ENCODE measurements around the gene FOXP1.
A peak's percentile ranks its signal among the peaks of the same experiment; 100 is the strongest.

The FOXP1 gene

GRCh38 chr3:71240034-71240433, 343.5 kb downstream of the FOXP1 start:
- no peak for DNase-seq (ENCODE audit: low spot score)

- no peak for DNase-seq (ENCODE audit: low spot score)
Measured at GRCh38 chr3:71238355-71238757, 345.2 kb downstream of the FOXP1 start.

- DNase-seq (ENCODE audit: low spot score), result no peak
Measured at GRCh38 chr3:71237672-71238071, 345.9 kb downstream of the FOXP1 start.

- no peak for DNase-seq (ENCODE audit: low spot score)
Measured at GRCh38 chr3:71235846-71236245, 347.7 kb downstream of the FOXP1 start.

GRCh38 chr3:71232895-71233294, 350.6 kb downstream of the FOXP1 start:
- DNase-seq (ENCODE audit: low spot score), result no peak

- no peak for DNase-seq (ENCODE audit: low spot score)
Measured at GRCh38 chr3:71232175-71232679, 351.3 kb downstream of the FOXP1 start.

GRCh38 chr3:71231680-71232079, 351.8 kb downstream of the FOXP1 start:
- no peak for DNase-seq (ENCODE audit: low spot score)

- no peak for DNase-seq (ENCODE audit: low spot score)
Measured at GRCh38 chr3:71229905-71230657, 353.4 kb downstream of the FOXP1 start.

- no peak for DNase-seq (ENCODE audit: low spot score)
Measured at GRCh38 chr3:71228156-71228866, 355.2 kb downstream of the FOXP1 start.

- DNase-seq (ENCODE audit: low spot score), result no peak
Measured at GRCh38 chr3:71227270-71227661, 356.3 kb downstream of the FOXP1 start.

- no peak for DNase-seq (ENCODE audit: low spot score)
Measured at GRCh38 chr3:71226565-71227269, 356.8 kb downstream of the FOXP1 start.

GRCh38 chr3:71225951-71226564, 357.5 kb downstream of the FOXP1 start:
- DNase-seq (ENCODE audit: low spot score), result no peak

- DNase-seq (ENCODE audit: low spot score), result no peak
Measured at GRCh38 chr3:71225002-71225684, 358.4 kb downstream of the FOXP1 start.

- DNase-seq (ENCODE audit: low spot score), result no peak
Measured at GRCh38 chr3:71219744-71220638, 363.5 kb downstream of the FOXP1 start.

- DNase-seq (ENCODE audit: low spot score), result no peak
Measured at GRCh38 chr3:71218508-71218907, 365.0 kb downstream of the FOXP1 start.

- peak; percentile 42 for DNase-seq (ENCODE audit: low spot score)
Measured at GRCh38 chr3:71217640-71218222, 365.8 kb downstream of the FOXP1 start.

- no peak for DNase-seq (ENCODE audit: low spot score)
Measured at GRCh38 chr3:71215351-71215750, 368.2 kb downstream of the FOXP1 start.

- no peak for DNase-seq (ENCODE audit: low spot score)
Measured at GRCh38 chr3:71214797-71215196, 368.7 kb downstream of the FOXP1 start.

- no peak for DNase-seq (ENCODE audit: low spot score)
Measured at GRCh38 chr3:71214016-71214415, 369.5 kb downstream of the FOXP1 start.

GRCh38 chr3:71211083-71211482, 372.4 kb downstream of the FOXP1 start:
- DNase-seq (ENCODE audit: low spot score), result no peak
